OCI-LY1 (cell line): Measurements from ENCODE around the gene CD96.

Experiments used
- EZH2 ChIP-seq: fragments of 200-600 bp; sonication (generic), shearing (Covaris generic); IDR thresholded peaks from 2 replicates; pipeline ENCODE4 v1.8.0; 2017; ENCODE audit warnings: borderline replicate concordance, mixed run types, mild to moderate bottlenecking, antibody characterized with exemption, low read length, moderate library complexity, mixed read lengths
- TF ChIP-seq, protein P1 (sequence below): fragments of 200-600 bp; sonication (generic), shearing (Covaris generic); IDR thresholded peaks from 2 replicates; pipeline ENCODE4 v1.5.1; 2017; ENCODE audit warnings: mild to moderate bottlenecking, antibody characterized with exemption, low read length, moderate library complexity, mixed read lengths

DNA sequence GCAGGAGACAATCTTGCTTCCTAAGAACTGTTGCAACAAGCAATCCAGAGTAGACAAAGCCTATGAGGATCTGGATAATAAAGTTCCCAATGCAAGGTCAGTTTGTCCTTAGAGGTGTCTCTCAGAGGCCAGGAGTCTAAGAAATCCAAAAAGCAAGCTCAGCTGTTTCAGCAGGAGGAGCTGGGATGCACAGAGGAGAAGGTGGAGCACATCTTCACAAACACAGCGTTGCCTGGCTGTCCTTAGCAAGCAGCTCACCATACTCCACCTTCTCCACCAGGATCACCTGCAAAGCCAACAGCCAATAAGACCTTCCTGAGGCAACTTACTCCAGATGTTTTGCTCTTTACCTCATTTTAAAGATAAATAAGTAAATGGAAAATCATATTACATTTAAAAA lies 52.8 kb downstream of the CD96 start:
- TF ChIP-seq, protein P1, sequence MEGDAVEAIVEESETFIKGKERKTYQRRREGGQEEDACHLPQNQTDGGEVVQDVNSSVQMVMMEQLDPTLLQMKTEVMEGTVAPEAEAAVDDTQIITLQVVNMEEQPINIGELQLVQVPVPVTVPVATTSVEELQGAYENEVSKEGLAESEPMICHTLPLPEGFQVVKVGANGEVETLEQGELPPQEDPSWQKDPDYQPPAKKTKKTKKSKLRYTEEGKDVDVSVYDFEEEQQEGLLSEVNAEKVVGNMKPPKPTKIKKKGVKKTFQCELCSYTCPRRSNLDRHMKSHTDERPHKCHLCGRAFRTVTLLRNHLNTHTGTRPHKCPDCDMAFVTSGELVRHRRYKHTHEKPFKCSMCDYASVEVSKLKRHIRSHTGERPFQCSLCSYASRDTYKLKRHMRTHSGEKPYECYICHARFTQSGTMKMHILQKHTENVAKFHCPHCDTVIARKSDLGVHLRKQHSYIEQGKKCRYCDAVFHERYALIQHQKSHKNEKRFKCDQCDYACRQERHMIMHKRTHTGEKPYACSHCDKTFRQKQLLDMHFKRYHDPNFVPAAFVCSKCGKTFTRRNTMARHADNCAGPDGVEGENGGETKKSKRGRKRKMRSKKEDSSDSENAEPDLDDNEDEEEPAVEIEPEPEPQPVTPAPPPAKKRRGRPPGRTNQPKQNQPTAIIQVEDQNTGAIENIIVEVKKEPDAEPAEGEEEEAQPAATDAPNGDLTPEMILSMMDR: no peak
- no peak for TF ChIP-seq EZH2
